GM12891 (cell line): Measurements from ENCODE around the gene CLSTN3.
"Not testable (repeated sequence)": the region's sequence is repeated elsewhere in the genome, so short reads cannot be mapped to it uniquely, and the experiment has no call there.

Experiments used
- POLR2A ChIP-seq: IDR thresholded peaks from 2 replicates; pipeline ENCODE4 v1.6.1; 2011; ENCODE audit warnings: low read depth, low read length, control low read depth
- POLR2AphosphoS5 ChIP-seq: IDR thresholded peaks from 2 replicates; pipeline ENCODE4 v1.6.1; 2011; ENCODE audit warnings: low read depth, low read length, control low read depth
- TAF1 ChIP-seq: IDR thresholded peaks from 2 replicates; pipeline ENCODE4 v1.6.1; 2011; ENCODE audit warnings: low read depth, low read length, control low read depth

GRCh38 chr12:7107181-7107580 is 23.0 kb upstream of the CLSTN3 start:
- not testable (repeated sequence) for TF ChIP-seq POLR2AphosphoS5, POLR2A, TAF1
